Brain pericyte (primary cell): ENCODE data around the gene ARF4.

ENCODE experiments used
- DNase-seq: peaks from one replicate; pipeline ENCODE4 v3.0.0-alpha.2; 2012; ENCODE audit warnings: low read depth, low spot score

The ARF4 gene

GRCh38 chr3:57582474-57583168 lies 14.5 kb downstream of the ARF4 start:
- no peak for DNase-seq

GRCh38 chr3:57577801-57578200 lies 19.3 kb downstream of the ARF4 start:
- DNase-seq, result no peak

GRCh38 chr3:57575966-57576626 lies 21.0 kb downstream of the ARF4 start:
- DNase-seq, result no peak

- DNase-seq, result no peak
Measured at GRCh38 chr3:57572096-57572495, 25.0 kb downstream of the ARF4 start.

- DNase-seq, result no peak
Measured at GRCh38 chr3:57570878-57571277, 26.3 kb downstream of the ARF4 start.

- no peak for DNase-seq
Measured at GRCh38 chr3:57569859-57570450, 27.2 kb downstream of the ARF4 start.

- no peak for DNase-seq
Measured at GRCh38 chr3:57559526-57559925, 37.6 kb downstream of the ARF4 start.

GRCh38 chr3:57557085-57557537 lies 40.0 kb downstream of the ARF4 start:
- DNase-seq, result no peak

GRCh38 chr3:57556459-57557084 lies 40.6 kb downstream of the ARF4 start:
- DNase-seq, result no peak

- DNase-seq, result peak; percentile 77
Measured at GRCh38 chr3:57555738-57556458, 41.2 kb downstream of the ARF4 start, which contains the start of gene PDE12. Gene PDE12 (plus strand): TSS chr3:57556274. CDS start chr3:57556380, 106 bp downstream.

GRCh38 chr3:57555306-57555705 lies 41.8 kb downstream of the ARF4 start:
- DNase-seq, result no peak

- DNase-seq, result no peak
Measured at GRCh38 chr3:57546616-57547015, 50.5 kb downstream of the ARF4 start.

GRCh38 chr3:57545636-57546268 lies 51.4 kb downstream of the ARF4 start:
- no peak for DNase-seq

- DNase-seq, result no peak
Measured at GRCh38 chr3:57544181-57545125, 52.7 kb downstream of the ARF4 start, which contains the start of gene DNAH12. Gene DNAH12 (minus strand): TSS chr3:57544344. CDS start chr3:57542870, 1,474 bp downstream.

- no peak for DNase-seq
Measured at GRCh38 chr3:57538465-57538864, 58.7 kb downstream of the ARF4 start.

GRCh38 chr3:57530071-57530608 lies 67.0 kb downstream of the ARF4 start:
- no peak for DNase-seq
